ENCODE results near the gene ERBIN. TPM values are rescaled to one million over a fixed set of nuclear protein-coding genes. Genes with fewer than 3 reads are reported as not detected.

The ERBIN gene
- total and polyA plus RNA-seq, 2 of the 13 experiments (the other 11 are each of a cell fraction or from before 2014, with no cell fraction given) = 14.4 to 41.7 TPM

- TF ChIP-seq TRAFD1 (CRISPR knock-in tag; IDR thresholded peaks at IDR 0.05; ENCODE audit: borderline replicate concordance) = no peak
- TF ChIP-seq HNRNPK (IDR thresholded peaks at IDR 0.05; ENCODE audit: low read depth, low read length, poor library complexity, severe bottlenecking) = no peak
- TF ChIP-seq ZNF276 (CRISPR knock-in tag; IDR thresholded peaks at IDR 0.05; ENCODE audit: low read depth) = no peak
- TF ChIP-seq TOE1 (CRISPR knock-in tag; IDR thresholded peaks at IDR 0.05) = no peak
- TF ChIP-seq ZNF275 (CRISPR knock-in tag; IDR thresholded peaks at IDR 0.05; ENCODE audit: borderline replicate concordance) = peak; percentile 88
- no peak for TF ChIP-seq MLX (CRISPR knock-in tag; IDR thresholded peaks at IDR 0.05)
- TF ChIP-seq UBTF (CRISPR knock-in tag; IDR thresholded peaks at IDR 0.05) = no peak
- TF ChIP-seq ZSCAN30 (CRISPR knock-in tag; IDR thresholded peaks at IDR 0.05) = 0 out of 2 replicates have a peak, but pooled peaks have one; percentile 28
- TF ChIP-seq NPAS2 (CRISPR knock-in tag; IDR thresholded peaks at IDR 0.05; ENCODE audit: borderline replicate concordance) = no peak
- TF ChIP-seq ARID2 (CRISPR knock-in tag; IDR thresholded peaks at IDR 0.05; ENCODE audit: borderline replicate concordance) = no peak
- TF ChIP-seq ZNF761 (CRISPR knock-in tag; conservative IDR thresholded peaks at IDR 0.05) = no peak
- 0 out of 2 replicates have a peak, but pooled peaks have one; percentile 59 for TF ChIP-seq ZNF713 (CRISPR knock-in tag; IDR thresholded peaks at IDR 0.05)
- no peak for TF ChIP-seq ZNF383 (CRISPR knock-in tag; IDR thresholded peaks at IDR 0.05; ENCODE audit: borderline replicate concordance)
- no peak for TF ChIP-seq EHMT2 (IDR thresholded peaks at IDR 0.05; ENCODE audit: borderline replicate concordance, low read depth, low read length)
- TF ChIP-seq CCAR2 (optimal IDR thresholded peaks at IDR 0.05; ENCODE audit: low read depth, low read length) = no peak
- TF ChIP-seq MLXIP (CRISPR knock-in tag; IDR thresholded peaks at IDR 0.05; ENCODE audit: borderline replicate concordance) = no peak
- no peak for TF ChIP-seq ZFP90 (CRISPR knock-in tag; IDR thresholded peaks at IDR 0.05; ENCODE audit: borderline replicate concordance)
- TF ChIP-seq ZNF546 (CRISPR knock-in tag; conservative IDR thresholded peaks at IDR 0.05) = no peak
These were observed 1.3 kb upstream of the ERBIN start (continued) for GRCh38 chr5:65925044-65925600.

Measured in HepG2 (cell line).